CD1c-positive myeloid dendritic cell (primary cell): ENCODE data around the gene MVB12B.
A peak's percentile ranks its signal among the peaks of the same experiment; 100 is the strongest.

ENCODE experiments used
- DNase-seq: peaks from one replicate; pipeline ENCODE4 v3.0.0-alpha.2; 2016; ENCODE audit errors: extremely low spot score

The MVB12B gene

GRCh38 chr9:126431077-126431742 is 104.6 kb downstream of the MVB12B start:
- no peak for DNase-seq

DNA sequence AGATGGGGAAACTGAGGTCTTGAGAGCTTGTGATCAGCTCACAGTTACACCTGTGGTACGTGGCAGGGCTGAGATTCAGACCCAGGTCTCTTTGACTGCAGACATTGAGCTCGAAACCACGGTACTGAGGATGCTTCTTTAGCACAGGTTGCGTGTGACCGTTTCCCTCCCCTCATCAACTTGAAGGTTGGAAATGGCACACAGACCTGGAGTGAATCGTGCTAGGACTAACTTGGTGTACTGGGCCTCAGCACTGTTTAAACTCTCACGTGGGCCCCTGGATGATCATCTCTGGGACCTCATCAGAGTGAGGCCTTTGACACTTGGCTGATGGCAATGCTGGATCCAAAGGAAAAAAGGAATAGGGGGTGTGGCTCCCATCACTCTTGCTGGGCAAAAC is 106.0 kb downstream of the MVB12B start:
- DNase-seq: no peak

- DNase-seq: no peak
Observed at GRCh38 chr9:126435105-126435504, 108.5 kb downstream of the MVB12B start.

DNA sequence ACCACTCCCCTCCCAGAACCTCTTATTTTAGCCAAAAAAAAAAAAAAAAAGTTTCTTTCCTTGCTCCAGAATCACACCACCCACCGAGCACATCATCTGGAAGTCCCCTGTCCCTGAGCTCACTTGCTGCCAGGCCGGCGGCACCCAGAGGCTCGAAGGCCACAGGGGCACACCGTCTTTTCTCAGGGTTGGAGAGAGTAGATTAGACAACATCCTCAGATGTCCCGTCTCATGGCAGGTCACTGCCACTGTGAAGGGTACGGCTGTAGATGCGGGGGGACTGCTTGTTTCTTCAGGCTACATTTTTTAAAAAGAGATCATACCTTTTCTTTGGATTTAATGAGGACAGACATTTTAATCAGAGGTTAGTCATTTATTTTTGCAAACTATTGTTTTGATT is 109.0 kb downstream of the MVB12B start:
- no peak for DNase-seq

- no peak for DNase-seq
Observed at GRCh38 chr9:126436545-126437267, 110.1 kb downstream of the MVB12B start.

DNA sequence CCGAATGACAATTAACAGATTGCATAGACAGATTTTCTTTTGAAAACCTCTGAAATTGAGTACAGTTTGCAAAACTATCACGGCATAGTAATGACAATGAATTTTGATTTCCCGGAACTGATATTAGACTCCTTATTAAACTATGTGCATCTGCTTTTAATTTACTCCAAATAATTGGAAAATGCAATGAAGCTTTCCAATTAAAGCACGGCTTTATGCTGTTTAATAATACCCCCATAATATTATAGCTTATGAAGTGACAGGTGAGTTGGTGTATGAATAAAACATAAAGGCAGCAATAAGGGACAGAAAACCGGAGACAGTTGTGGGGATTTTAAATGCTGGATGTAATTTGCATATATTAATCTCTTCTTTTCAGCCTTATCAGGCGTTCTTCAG is 110.6 kb downstream of the MVB12B start:
- no peak for DNase-seq

DNA sequence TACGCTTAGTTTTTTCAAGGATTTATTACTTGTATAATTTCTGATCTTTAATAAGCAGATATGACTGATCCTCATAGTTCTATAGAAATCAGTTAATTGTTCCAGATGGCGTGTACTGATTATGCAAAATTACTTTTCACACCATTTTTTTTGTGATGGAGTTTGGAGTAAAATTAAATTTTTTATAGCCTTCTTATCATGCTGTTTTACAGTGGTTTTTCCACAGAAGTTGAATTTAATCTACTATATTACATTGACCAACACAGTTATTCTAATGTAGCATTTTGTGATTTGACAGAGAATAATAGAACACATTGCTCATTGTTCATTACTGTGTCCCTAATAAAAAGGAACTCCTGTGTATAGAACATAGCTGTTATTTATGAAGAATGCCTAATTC is 111.1 kb downstream of the MVB12B start:
- DNase-seq: no peak

- DNase-seq: no peak
Observed at GRCh38 chr9:126438741-126439401, 112.2 kb downstream of the MVB12B start.

DNA sequence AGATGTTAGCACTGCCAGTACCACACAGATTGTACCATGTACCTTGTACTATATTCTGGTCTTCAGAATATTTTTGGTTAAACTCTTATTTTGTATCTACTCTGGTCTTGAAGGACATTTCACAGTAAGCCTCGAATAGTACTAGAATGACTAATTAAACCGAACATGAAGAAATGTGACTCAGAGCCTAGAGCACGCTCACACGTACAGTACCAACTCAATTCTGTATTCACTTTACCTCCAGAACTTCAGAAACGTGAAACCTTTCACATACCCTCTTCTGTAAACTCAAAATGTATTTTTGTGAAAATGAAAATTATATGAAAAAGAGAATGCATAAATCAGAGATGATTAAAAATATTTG is 112.8 kb downstream of the MVB12B start:
- DNase-seq: no peak

DNA sequence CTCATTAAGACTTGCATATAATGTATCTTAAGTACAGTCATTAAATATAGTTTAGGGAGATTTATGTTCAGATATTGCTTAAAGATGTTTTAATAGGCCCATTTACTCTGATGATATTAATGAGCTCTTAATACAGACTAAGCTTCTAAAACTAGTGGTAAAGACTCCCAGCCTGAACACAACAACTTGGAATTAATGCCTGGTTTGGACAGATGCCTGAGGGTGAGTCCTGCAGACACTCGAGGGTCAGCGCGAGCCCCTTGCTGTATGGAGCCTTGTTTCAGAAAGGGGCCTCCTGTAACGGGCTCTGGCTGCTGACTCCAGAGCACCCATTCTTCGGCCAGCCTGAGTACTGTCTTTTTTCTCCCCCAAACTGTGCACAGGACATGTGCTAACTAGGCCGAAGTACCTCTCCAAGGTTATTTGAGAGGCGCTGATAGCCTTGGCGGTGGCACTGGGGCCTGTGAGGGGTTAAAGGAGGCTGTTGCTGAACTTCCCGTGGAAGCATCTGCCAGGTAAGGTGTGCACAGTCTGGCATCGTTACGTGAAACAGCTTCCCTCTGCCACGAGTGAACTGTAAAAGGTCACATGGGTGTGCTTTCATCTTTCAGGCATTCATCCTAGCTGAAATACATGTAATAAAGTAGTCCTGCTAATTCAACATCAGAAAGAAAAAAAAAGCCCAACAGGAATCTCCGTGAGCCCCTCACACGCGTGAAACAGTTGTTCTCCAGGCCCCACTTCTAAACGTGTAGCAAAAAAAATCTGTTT is 113.4 kb downstream of the MVB12B start:
- DNase-seq: no peak

- no peak for DNase-seq
Observed at GRCh38 chr9:126440940-126441339, 114.3 kb downstream of the MVB12B start.

GRCh38 chr9:126442636-126443035 is 116.0 kb downstream of the MVB12B start:
- peak; percentile 58 for DNase-seq

DNA sequence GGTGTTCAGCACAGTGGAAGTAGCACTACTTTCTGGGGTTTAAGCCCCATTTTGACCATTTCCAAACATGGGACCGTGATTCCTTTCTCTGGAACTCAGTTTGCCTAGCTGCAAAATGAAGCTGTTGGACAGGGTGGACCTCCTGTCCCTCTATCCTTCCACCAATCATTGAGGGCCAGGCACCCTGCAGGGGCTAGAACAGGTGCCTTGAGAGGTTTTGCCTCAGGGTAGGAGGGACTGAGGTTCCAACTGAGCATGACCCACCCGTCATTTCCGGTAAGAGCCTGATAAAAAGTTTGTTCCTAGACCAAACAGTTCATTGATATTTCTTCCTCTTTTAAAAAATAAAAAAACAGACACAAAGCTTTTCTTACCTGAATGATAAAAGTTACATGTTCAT is 116.5 kb downstream of the MVB12B start:
- DNase-seq: no peak

DNA sequence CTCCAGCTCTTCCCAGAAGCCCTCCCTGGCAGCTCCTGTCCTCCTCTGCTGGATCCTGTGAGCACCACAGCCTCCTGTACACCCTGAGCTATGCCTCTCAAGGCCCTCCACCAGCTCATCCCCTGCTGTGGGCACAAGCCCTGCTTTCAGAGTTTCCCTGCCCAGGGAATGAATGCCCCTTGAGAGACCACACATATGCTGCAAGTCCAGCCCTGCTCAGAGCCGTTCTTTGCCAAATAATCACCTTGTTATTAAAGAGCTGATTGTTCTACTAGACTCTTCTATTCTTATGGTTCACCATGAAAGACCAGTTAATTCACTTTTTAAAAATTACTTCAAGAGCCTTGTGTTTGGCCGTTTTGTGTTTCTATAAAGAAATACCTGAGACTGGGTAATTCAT is 121.5 kb downstream of the MVB12B start:
- DNase-seq: no peak

GRCh38 chr9:126448865-126449577 is 122.4 kb downstream of the MVB12B start:
- no peak for DNase-seq

DNA sequence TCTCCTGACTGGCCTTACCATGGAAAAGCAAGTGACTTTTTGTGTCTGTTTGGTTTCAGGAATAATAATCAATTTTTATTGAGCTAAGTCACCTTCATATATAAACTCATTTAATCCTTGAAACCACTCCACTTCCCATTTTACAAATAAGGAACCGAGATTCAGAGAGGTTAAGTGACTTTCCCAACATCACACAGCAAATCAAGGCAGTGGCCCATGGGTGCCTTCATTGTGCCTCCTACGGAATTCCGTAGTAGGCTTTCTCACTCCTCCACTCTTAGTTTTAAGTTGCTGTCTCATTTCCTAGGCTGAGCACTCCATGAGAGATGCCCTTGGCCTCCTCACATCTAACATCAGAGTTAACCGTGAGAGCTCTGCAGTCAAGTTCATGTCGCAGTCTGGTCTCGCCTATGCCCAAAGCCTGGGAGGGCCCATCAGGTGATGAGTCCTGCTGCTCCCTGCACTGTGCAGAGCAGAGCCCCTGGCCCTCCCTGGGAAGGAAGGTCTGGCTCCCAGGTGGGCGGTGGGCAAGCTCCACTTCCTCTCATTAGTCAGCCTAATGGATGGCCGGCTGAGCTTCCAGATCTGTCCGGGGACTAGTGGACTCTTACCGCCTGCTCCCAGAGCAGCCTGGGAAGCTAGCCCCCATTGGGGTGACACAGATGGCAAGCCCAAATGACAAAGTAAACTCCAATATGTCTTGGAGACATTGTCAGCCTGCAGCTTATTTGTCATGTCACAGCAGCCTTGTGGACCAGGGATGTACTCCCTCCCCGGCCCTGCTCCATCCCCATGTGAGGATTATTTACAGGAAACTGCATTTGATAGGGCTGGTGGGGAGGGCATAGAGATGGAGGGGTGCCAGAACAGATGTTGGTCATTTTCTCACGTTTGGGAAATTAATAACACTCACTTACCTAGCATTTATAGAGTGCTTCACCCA is 123.4 kb downstream of the MVB12B start:
- DNase-seq: peak; percentile 17

- DNase-seq: no peak
Observed at GRCh38 chr9:126450668-126451205, 124.1 kb downstream of the MVB12B start.

GRCh38 chr9:126451316-126451885 is 124.8 kb downstream of the MVB12B start:
- no peak for DNase-seq

- no peak for DNase-seq
Observed at GRCh38 chr9:126452106-126452505, 125.5 kb downstream of the MVB12B start.
